GM19043 (cell line): Measurements from ENCODE around the gene UNC13D.
"Not testable (repeated sequence)": the region's sequence is repeated elsewhere in the genome, so short reads cannot be mapped to it uniquely, and the experiment has no call there.

Source experiments
- ATAC-seq: cut with Tn5 transposase; IDR thresholded peaks from one replicate; pipeline ENCODE4 v1.9.1; 2021; ENCODE audit warnings: low read depth; ENCODE audit not compliant: unreplicated experiment

The UNC13D gene

GRCh38 chr17:75778066-75778860 is 65.9 kb downstream of the UNC13D start:
- not testable (repeated sequence) for ATAC-seq

GRCh38 chr17:75777296-75777922 is 66.8 kb downstream of the UNC13D start:
- ATAC-seq, result no peak
